Activated effector memory CD4-positive, alpha-beta T cell treated with Interleukin-2 at 50 U/mL for 16 hours (primary cell): ENCODE results near the gene TMEM63A.

ENCODE experiments used
- DNase-seq: peaks from one replicate; pipeline ENCODE4 v3.0.0-alpha.2; 2020

The TMEM63A gene

DNA sequence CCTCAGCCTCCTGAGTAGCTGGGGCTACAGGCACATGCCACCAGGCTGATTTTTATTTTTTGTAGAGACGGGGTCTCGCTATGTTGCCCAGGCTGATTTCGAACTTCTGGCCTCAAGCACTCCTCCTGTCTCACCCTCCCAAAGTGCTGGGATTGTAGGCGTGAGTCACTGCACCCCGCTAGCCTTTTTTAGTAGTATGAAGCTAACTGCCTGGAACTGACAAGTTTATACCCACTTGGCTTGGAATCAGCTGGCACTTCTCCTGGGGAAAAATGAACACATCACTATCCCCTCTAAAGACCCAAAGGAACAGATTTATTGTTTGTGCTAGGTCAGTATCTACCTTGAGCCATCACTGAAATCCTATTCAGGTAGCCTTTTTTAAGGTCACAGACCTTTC lies 19.0 kb downstream of the TMEM63A start:
- no peak for DNase-seq

DNA sequence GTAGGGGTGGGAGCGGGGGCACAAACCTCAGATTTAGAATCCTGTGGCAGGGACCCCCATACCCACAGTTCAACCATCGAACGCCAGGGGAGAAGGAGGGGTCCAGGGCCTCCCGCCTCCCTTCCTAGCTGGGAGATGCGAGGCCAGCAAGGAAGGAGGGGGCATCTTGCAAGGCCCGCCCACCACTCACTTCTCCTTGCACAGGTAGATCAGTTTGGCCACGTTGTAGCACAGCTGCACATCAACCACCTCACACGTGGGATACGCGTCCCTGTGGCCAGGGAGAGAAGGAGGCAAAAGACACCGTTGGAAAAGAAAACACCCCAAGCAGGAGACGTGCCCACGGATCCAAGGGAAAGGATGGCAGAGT lies 19.6 kb downstream of the TMEM63A start:
- no peak for DNase-seq

DNA sequence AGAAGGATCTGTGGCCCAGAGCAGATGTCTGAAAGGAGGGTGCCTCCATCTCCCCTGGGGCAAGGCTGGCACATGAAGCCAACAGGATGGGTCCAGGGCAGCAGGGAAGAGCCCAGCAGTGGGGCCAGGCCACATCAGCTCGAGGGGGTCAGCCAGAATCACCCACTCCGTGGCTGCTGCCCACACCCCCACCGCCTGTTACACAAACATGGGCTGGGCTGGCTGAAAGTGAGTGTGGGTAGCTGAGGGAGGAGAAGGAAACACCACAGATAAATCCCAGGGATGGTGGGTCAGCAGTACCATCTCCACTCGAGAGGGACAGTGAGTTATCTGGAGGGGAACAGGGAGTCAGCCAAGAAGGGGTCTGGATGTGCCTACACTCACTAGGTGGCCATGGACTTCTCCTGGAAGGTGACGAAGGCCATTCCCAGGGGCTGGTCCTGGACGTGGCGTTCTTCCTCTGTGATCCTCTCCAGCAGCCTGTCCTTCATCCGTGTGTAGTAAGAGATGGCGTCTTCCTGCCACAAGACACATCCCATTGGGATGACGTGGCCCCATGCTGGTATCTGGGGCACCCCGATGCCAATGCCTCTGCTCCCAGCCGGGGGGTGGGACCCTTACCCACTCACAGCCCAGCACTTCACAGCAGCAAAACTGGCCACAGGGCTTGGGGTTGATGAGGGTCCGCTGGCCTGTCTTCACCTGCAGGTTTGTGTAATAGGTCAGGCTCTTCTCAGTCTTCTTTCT lies 20.2 kb downstream of the TMEM63A start:
- DNase-seq, result no peak

DNA sequence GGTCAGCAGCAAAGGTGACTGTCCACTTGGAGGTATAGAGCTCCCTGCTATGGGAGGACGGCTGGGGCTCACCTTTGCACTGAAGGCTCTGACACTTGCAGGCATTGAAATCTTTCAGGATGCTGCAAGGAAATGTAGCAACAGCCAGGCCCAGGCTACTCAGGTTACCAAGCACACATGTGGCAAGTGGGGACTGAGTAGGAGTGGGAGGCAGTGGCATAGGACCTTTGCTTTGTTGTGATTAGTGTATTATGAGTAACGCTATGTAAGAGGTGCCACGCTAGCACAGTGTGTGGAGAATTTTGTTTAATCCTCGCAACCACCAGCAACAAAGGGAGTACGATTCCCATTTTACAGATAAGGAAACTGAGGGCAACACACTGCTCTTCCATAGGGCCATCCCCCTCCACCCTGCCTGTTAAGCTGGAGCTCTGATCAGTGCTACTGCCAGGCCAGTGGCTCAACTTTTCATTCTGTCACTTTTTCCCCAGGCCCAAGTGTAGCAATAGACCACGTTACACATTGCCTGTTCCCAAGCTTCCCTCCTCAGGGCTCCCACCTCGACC lies 21.2 kb downstream of the TMEM63A start:
- DNase-seq, result no peak

DNA sequence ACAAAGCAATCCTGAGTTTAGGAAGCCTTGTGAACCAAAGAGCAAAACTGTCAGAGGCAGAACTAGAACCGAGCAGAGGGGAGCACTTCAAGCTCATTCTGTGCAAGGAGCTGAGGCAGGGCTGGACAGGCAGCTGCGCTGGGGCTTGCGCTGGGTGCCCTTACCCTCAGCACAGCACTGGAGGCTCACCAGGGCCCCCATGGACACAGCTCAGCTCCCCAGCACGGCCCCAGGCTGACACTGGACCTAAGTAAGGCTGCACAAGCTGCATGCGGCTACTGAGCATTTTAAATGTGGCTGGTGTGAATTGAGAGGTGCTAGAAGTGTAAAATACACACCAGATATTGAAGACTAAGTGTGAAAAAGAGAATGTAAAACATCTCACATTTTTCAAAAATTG lies 22.1 kb downstream of the TMEM63A start:
- no peak for DNase-seq

DNA sequence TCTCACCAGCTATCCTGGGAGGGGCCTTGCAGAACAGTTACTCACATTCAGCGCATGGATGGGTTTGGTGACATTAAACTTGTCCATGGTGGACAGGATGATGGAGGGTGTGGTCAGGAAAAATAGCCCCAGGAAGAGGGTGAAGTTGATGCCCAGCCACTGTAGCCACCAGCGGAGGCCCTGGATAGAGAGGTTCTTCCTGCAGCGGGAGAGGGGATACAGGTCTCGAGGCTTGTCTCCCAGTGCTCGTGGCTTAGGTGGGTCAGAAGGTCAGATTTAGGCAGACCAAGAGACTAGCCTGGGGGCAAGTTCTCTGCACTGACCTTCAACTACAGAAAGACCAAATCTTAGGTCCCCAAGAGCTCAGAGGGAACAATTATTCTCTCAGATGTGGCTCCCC lies 23.0 kb downstream of the TMEM63A start:
- DNase-seq, result no peak

DNA sequence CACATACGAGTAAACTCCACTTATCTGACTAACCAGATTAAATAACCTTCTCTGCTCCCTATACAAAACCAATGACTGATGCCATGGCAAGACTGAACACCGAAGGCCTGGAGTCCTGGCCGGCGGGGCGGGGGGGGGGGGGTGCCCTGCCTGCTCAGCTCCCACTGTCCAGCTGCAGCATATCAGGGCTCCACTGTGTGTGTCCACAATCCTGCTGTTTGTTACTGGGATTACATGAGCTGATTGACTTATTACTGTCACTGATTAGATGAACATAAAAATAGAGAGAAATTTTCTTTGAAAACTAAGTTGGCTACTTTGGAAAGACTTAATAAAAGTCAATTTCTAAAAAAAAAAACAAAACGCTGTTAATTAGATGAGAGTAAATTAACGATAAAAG lies 24.9 kb downstream of the TMEM63A start:
- no peak for DNase-seq

DNA sequence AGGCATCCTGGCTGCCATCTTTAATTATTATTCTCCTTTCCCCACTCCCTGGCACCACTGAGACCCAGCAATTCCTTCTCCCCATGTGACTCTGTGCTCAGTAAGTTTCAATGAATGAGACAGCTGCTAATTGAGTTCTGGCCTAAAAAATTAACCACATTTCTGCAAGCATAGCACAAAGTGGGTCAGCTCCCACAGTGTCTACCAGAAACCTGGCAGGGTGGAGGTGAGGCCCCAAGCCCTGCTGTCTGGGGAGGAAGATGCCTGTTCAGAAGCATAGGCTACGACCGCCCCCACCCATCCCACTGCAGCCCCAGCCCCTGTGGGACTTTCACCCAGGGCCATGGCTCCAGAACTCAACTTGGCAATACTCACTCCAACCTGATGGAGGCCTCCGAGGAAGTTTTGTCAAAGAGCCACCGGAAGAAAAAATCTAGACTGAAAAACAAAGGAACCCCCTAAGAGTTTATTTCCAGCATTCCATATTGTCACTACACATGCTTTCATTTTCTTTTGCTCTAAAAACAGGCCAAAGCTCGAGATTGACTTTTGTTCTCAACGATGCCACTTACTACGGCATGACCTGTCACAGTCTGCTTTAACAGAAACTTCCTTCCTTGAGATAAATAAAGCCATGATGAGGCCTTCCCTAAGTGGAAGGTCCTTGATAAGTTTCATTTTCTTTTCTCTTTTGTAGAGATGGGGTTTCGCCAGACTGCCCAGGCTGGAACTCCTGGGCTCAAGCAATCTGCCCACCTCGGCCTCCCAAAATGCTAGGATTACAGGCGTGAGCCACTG lies 26.5 kb downstream of the TMEM63A start:
- no peak for DNase-seq

DNA sequence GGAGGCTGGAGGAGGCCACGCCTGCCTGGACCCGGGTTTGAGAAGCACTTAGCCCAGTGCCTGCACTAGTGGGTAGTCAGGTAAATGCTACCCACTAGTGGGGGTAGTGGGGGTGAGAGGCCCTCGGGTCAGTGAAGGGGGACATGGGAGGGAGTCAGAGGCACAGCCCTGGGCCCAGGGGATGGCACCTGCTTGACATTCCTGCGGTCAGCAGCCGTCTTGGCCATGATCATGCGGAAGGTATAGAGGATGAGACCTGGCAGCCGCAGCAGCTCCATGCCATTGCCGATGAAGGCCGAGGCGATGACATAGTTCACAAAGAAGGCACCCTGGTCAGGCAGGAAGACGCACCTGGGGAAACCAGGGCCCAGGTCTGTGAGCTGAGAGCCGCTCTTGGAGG lies 28.7 kb downstream of the TMEM63A start:
- DNase-seq, result no peak

DNA sequence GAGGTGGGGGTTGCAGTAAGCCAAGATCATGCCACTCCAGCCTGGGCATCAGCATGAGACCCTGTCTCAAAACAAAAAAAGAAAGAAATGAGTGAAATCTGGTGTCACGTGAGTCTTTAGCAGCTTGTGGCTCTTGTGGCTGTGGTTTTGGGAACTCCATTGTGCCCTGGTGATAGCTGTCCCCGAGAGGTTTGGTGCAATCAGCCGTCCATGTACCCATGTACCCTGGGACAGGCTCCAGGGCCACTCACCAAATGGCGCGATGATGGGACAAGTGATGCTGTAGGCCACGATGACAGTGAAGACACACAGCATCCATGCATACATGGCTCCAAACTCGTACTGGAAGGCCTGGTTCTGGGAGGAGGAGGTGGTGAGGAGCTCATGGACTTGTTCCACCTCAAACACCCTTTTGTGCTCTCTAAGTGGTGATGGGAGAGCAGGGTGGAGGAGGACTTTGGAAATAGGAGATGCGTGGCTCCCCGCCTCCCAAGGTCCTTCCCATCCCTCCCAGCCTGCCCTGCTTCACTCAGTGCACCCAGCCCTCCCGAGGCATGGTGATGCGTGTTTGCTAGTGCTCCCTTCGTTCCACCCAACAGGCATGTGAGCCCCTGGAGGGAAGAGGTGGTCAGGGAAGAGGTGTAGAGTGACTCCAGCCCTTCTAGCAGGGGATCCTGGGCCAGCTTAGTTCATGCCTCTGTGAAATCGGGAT lies 29.6 kb downstream of the TMEM63A start:
- no peak for DNase-seq

DNA sequence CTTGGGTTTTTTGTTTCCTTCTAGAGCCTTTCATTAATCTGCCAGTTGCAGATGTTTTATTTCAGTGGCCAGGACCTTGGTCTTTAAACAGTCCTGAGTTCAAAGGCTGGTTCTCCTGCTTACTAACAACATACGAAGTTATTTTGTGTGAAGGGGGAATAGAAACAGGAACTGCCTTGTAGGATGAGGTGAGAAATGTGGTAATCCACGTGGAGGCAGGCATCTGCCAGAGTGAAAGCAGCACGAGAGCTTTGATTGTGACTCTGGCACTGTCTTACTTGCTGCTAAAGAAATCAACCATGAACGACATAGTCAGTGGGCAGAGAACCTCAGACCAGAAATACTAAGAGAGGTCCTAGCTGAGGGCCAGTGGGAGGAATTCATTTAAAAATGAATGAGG lies 30.4 kb downstream of the TMEM63A start:
- DNase-seq, result no peak

DNA sequence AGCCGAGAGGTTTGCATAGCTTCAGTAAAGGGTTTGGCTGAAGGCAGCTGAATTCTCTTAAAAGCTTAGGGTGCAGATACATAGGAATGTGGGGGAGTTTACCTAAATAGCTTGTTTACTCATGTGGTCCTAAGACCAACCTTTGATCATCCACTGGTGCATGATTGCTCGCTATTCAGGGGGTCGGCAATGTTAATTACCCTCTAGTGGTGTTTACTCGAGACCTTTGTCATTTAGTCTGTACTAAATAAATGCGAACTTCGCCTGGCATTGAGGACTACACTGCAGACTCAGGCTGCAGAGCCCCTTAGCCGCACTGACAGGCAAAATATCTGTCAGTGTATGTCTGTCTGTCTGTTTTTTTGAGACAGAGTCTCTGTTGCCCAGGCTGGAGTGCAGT lies 31.8 kb downstream of the TMEM63A start:
- no peak for DNase-seq

DNA sequence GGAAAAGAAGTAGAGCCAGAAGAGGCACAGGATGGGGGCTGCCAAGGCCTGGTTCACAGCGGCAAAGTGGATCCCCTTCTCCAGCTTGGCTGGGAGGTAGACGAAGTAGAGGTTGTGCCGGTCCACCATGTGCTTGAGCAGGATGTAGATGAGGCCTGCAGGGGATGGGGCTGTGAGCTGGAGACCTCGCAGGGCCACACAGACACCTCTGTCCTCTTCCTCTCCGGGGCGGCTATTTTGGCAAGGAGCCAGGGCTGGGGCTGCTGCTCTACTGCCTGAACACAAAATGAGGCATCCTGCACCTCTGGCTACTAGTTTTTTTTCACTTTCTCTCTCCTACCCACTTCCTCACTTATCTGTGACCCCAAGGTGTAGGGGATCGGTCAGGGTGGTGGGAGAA lies 32.3 kb downstream of the TMEM63A start:
- no peak for DNase-seq

DNA sequence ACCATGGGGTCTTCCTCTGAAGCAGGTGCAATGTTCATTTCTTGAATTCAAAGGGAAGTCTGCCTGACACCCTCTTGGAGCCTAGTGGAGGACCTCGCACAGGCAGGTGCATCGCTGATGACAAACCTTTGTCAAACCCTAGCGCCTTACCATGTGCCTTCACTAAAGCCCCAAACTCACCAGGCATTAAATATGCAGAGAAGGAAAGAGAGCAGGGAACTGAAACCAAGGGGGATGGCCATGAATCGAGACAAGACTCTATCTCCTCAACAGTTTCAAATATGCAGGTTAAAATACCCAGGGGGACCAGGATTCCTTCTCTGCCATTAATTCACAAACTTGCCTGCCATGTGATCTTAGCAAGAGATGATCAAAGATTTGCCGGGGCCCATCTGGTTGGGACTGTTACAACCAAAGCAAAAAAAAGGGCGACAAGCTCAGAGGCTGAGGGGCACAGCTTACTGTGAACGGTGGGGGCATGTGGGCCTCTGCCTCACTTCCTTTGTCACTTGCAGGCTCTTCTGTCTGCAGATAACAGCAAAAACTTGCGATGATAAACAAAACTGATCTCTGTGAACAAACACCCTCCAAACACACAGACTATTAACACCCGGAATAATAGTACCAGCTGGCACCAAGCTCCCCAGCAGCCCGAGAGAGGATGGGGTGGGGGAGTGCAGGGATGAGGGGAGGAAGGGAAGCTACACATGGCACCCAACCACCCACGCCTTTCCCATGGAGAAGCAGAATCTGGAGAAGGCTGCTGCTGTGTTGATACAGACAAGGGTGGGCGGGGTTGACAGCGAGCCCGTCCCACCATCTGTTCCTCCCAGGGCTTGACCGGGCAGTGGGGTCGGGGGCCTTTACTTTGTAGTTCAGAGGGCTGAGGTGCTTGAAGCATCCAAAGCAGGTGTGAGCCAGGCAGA lies 33.9 kb downstream of the TMEM63A start:
- DNase-seq, result no peak

DNA sequence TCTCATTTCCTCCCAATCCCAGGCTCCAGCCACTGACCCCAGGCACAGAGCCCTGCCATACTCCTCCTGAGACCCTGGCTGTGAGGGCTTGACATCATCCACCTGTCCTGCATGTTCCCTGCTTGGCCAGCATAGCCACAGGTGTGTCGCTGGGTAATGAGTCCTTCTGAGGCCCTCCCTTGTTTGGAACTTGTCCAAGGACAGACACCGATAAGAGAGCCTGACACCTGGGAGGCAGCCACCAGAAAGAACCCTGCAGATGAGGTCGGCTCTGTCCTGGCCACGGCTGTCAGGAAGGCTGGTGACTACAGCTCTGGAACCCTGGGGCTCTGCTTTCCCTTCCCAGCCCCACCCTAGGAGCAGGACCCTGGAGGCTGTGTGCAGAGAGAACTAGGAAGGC lies 34.6 kb downstream of the TMEM63A start:
- no peak for DNase-seq

DNA sequence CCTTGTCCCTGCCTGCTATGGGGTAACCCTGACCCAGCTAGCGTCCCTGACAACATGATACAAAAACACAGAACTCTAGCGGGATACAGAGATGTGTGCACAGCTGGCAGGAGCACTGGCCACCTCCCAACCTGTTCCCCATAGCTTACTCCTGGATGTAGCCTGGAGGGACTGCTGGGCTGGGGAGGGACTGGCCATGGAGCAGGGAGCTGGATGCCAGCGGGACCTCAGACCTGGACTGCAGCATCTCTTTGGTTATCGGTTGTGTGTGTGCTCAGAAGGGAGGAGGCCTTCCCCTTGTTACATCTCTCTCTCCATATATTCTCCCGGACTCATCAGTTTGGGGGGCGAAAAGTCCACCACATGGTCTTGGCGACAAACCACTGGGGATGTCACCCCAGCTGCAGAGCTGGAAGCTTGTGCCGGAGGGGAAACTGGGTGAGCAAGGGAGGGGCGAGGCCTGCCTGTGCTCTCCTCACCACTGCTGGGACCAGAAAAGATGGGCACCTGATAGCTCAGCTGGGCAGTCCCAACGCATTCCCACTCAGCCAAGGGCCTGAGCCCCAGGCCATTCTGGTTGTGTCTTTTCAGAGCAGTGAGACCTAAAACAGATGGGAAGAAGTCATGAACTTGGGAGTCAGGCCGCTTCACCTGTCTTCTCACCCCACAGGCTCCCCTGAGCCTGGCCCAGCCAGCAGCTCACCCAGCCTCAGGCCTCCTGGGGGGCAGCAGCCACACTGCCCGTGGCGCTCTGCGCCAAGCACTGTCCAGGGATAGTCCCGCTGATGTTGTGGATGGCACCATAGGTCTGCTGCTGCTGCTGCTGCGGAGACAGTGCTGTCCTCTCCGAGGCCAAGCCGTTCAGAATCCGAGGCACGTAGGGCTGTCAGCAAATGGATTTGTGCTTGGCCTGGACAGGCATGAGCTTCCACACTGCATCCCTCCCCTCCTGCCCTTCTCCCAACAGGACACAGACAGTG lies 35.6 kb downstream of the TMEM63A start:
- DNase-seq, result no peak

DNA sequence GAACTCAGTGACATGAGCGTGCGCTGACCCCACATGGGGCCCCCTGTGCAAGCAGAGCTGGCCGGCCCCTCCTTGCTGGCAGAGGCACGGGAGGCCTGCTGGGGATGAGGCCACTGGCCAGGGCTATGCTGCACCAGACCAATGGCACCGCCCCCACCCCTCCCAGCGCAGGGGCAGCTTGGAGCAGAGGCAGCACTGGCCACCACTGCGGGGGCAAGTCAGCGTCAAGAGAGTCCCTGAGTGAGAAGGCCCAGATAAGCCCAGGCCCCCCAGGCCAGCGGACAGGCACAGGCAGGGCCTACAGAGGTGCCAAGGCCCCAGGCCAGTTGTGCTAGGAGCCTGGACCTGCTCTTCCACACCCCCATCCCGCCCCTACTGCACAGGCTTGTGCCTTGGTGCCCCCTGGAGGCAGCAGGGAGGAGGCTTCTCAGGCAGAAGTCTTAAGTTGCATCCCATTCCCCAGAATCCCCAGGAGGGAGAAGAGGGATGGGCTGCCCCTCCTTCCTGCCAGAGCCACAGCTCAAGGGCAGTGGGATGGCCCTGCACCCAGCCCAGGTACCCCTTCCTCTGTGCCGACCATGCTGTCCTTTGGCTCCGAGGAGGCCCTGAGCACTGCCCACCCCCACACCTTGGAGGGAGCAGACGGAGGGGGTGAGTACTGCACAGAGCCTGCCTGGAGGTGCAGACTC lies 36.5 kb downstream of the TMEM63A start:
- no peak for DNase-seq

DNA sequence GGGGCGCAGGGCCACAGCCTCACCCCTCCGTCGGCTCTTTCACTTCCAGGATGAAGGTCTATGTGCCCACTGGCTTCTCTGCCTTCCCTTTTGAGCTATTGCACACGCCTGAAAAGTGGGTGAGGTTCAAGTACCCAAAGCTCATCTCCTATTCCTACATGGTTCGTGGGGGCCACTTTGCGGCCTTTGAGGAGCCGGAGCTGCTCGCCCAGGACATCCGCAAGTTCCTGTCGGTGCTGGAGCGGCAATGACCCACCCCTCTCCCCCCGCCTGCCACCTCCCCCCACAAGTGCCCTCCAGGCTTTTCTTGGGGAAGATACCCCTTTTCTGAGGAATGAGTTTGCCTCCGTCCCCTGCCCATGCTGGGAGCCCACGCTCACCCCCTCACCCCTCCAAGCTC lies 37.1 kb downstream of the TMEM63A start:
- DNase-seq, result no peak

DNA sequence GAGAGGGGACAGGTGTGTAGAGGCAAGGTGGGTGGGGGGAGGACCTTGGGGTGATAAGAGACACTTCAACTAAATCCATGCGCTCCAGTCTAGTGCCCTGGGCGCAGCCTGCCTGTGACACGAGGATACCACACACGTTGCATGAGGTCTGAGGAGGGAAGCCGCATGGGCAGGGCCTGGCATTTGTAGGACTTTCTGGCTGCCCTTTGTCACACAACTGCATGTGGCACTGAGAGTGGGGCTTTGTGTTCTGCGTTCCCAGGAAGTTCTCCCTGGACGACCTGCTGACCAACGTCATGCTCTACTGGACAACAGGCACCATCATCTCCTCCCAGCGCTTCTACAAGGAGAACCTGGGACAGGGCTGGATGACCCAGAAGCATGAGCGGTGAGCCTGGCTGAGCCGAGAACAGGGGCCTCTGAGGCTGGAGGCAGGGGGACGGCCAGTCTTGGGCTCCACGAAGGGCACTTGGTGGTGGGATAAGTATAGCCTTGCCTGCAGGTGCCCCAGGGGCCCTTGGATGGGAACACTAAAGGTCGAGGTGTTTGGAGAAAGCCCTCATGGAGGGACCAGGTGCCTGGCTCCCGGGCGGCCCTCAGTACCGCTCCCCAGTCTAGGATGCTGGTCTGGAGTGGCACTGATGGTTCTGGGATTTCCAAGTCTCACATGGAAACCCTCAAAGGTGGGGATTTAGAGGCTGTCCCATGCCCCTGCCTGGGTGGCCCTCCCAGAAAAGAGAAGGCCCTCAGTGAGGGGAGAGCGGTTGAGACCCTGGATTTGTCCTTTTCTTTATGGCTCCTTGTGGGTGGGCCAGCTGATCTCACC lies 37.7 kb downstream of the TMEM63A start:
- DNase-seq, result no peak

DNA sequence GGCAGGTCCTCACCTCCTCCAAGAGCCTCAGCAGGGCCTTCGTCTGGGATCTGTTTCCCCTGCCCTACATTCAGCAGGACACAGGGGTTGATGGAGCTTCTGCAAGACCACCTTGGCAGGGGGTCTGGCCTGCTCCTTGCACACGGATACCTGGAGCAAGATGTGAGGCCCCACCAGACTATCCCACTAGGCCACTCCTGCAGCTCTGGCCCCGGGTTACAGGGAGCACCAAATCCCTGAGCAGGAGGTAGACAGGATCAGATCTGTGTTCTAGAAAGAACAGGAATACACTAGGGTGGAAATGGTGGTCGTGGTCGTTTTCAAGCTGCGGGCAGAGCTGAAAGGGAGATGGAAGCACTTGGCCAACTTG lies 38.8 kb downstream of the TMEM63A start:
- DNase-seq, result no peak
